Occipital lobe (tissue), 2 donors: Measurements from ENCODE around the gene SUSD6. TPM values are rescaled to one million over a fixed set of nuclear protein-coding genes. Genes with fewer than 3 reads are reported as not detected.
A peak's percentile ranks its signal among the peaks of the same experiment; 100 is the strongest.

Experiments used
- DNase-seq: peaks from one replicate; lab custom pipeline; 2025; lab: John Stamatoyannopoulos, UW
- total RNA-seq: library from RNA; depleted of rRNA; stranded (reverse); fragments of >200 nt; gene quantifications from one replicate; pipeline ENCODE4 v1.2.3, GENCODE V29; 2014

Gene SUSD6
- total RNA-seq = 6.1 TPM

- DNase-seq = peak; percentile 90
Measured at GRCh38 chr14:69611172-69612013, at the start of gene SUSD6. Gene SUSD6 (plus strand): TSS chr14:69611596. CDS start chr14:69658593, 46,997 bp downstream.

DNA sequence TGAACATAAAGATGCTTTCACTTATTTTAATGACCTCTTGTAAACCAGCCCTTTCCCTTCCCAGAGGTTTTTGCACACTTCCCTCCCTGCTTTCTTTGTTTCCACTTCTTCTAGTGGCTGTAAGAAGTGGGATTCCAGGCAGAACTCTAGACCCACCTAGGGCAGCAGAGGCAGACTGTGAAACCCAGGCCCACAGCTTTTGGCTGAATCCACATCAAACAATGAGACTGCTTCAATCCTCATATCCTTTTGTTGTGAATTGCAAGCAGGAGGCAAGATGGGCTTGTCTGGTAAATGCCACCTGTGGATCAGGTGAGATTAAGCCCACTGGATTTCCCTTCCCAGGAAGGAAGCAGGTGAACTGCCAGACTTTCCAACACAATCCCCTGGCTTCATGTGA is 49.5 kb upstream of the SUSD6 start:
- DNase-seq = no peak

DNA sequence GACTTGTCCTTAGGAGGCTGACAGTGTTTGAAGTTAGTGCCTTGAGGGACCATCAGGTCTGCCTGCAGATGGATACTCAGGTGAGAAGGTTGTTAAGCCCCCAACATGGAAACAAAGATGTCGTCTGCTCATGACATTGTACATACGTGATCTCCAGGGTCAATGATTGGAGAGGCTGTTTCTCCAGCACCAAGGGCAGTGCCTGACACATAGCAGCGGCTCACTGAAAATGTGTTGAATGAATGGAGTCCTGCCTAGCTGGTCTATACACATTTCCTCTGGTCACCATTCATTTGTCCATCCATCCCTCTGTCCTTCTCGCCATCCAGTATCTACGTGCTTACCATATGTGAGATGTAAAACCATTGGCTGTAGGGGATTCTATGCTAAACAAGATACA is 43.8 kb upstream of the SUSD6 start:
- no peak for DNase-seq

- DNase-seq = no peak
Measured at GRCh38 chr14:69569859-69570258, 41.5 kb upstream of the SUSD6 start.

- DNase-seq = no peak
Measured at GRCh38 chr14:69570836-69571330, 40.5 kb upstream of the SUSD6 start.

DNA sequence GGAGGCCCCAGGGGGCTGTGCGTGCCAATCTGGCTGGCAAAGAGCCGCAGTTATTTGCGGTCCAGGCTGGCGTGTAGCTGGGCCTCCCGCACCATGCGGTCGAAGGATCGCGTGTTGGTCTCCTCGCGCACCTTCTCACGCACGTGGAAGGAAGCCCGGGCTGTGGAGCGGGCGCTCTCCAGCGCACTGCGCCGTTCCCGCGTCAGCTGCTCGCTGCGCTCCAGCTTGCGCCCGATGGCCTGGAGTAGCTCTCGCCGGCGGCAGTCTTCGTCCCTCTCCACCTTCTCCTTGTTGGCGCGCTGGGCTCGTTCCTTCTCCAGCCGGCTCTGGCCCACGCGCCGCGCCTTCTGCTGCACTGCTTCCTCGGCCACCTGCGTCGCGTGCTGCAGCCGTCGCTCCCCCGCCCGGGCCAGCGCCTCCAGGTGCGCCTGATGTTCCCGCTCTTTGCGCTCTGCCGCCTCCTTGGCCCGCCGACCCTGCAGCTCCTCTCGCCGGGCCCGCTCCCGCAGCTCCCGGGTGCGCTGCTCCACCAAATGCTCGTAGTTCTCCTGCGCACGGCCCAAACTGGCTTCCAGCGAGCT is 39.9 kb upstream of the SUSD6 start:
- DNase-seq = no peak

- DNase-seq = no peak
Measured at GRCh38 chr14:69572030-69572840, 39.2 kb upstream of the SUSD6 start.

DNA sequence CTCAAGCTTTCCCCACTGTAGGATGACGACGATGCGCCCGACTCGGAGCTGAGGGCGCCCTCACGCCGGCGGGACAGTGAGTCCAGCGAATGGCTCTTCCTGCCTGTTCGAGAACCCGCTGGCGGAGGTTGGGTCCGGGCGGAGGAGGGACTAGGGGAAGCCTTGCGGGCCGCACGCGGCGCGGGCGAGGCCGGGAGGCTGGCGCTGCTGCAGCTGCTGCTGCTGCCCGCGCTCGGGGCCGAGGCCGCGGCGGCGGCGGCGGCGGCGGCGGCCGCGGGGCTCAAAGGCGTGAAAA is 38.6 kb upstream of the SUSD6 start:
- DNase-seq = no peak

GRCh38 chr14:69573205-69573830 is 38.1 kb upstream of the SUSD6 start:
- no peak for DNase-seq

- DNase-seq = peak; percentile 39
Measured at GRCh38 chr14:69573831-69574262, 37.5 kb upstream of the SUSD6 start.

DNA sequence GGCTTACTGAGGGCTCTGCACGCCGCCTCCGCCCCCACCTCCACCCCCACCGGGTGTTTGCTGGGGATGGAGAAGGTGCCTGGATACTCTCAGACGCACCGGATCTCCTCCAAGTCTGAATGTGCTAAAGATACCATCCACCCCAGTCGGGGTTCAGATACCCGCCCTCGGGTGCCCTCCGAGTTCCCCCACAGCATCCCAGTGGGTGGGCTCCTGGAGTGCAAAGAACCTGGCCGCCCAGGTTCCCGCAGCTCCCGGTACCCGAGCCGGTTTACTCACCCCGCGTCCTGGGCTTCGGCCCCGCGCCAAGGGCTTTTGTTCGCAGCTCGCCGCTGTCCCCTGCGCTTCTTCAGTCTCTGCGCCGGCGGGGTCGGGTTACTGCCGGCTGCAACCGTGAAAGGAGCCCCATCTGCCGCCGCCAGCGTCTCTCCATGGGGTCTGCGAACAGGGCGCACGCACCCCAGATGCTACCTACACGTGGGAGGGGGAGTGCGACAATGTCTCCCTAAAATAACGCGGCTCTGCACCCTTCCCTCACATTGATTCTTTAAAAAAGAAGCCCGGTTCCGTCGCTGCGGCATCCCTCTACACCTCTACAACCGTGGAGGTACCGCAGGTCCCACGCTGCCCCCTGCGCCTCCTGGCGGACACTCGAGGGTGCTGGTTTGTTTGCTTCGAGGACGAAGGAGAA is 37.0 kb upstream of the SUSD6 start, which contains the start of gene CCDC177:
Gene CCDC177 (minus strand): TSS at position 609 of the 691 bp plus-strand sequence. CDS start 1,249 bp downstream, outside the sequence.
- peak; percentile 55 for DNase-seq

DNA sequence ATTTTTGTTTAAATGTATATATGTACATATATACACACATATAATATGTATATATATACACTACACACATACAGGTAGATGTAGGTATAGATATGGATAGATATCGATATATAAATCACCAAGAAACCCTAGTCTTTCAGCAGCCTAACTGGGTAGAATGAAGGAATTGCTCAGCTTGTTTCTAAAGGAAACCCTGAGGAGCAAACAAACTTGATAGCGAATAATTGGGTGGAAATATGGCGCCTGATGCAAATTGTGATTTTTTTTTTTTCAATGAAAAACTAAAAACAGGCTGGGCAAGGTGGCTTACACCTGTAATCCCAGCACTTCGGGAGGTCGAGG is 36.5 kb upstream of the SUSD6 start:
- DNase-seq = no peak

DNA sequence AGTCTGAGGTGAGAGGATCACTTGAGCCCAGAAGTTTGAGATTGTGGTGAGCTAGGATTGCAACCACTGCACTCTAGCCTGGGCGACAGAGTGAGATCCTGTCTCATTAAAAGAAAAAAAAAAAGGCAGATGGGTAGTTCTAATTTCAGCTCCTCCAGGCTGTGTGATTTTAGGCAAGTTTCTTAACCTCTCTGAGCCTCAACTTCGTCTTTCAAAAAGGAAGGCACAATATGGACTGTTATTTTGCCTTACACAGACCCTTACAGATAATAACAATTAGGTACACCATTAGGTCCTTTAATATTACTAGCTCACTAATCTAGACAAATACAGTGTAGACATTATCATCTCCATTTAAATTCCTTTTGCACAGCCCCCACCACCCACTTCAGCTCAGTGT is 31.9 kb upstream of the SUSD6 start:
- no peak for DNase-seq

GRCh38 chr14:69580009-69580577 is 31.3 kb upstream of the SUSD6 start:
- DNase-seq = no peak

DNA sequence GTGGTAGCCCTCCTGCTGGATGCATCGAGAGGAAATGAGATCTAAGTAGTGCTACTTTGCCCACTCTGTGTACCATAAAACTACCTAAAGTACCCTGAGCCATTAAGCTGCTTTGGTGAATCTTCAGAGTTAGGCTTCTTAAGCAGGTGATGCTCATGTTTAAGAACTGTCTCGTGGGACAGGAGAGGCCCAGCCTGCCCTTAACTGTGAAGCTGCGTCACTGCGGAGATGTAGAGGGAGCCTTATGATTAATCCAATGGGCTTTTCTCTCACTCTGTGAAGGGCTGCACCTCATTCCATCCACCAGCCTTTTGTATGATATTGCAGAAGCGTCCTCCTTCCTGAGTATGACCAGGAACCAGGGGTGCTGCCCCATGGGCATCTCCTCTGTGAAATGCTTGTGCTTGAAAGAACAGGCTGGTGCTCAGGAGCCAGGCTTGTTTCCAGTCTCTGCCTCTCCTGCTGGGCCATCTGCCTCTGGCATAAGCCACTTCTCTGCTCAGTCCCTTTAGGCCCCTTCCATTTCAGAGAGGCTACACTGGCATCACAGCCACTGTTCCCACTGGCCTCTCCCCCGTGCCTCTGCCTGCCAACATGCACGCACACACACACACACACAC is 30.0 kb upstream of the SUSD6 start:
- no peak for DNase-seq

DNA sequence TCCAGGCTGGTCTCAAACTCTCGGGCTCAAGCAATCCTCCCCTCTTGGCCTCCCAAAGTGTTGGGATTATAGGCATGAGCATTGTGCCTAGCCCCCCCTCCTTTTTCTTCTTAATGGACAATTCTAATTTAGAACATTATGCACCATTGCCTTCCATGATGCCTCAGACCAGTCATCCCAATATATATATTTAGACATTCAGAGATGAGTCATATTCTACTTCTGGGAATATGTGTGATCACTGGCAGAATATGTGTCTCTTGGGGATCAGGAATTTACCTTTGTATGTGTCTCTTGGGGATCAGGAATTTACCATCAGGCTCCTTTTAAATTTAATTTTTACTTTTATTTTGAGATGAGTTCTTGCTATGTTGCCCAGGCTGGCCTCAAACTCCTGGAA is 29.2 kb upstream of the SUSD6 start:
- no peak for DNase-seq

- no peak for DNase-seq
Measured at GRCh38 chr14:69582829-69583228, 28.6 kb upstream of the SUSD6 start.

- no peak for DNase-seq
Measured at GRCh38 chr14:69584389-69584788, 27.0 kb upstream of the SUSD6 start.

DNA sequence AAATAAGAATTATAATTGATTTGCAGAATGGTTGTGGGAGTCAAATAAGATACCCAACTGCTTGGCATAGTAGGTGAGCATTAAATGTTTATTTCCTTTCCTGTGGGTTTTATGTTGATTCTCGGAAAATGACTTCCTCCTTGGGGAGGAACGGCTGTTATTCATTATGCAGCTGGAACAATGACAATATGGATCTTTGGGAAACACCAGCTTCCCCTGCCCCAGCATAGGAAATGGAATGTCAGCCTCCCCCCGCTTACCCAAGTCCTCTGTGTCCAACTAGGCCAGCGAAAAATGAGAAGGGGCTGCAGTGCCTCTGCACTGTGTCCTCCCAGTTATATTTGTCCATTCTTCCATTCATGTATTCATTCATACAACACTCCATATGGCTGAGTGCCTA is 25.0 kb upstream of the SUSD6 start:
- DNase-seq = no peak

DNA sequence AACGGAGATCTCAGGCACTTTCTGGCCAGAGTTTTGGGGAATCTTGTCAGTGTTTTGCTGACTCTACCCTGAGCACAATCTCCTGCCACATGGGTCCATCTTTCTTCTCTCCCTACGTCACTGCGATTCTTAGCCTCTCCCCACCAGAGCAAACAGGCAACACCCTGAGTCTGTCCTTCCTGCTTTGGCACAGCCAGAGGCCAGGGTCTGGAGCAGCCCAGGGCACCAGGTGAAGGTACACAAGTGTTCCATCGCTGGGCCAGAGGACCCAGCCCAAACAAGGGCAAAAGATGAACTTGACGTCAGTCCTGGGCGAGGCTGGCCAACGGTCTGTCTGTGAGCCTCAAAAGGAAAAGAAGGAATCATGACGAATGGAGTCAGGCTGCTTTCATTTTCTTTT is 24.0 kb upstream of the SUSD6 start:
- no peak for DNase-seq
